Parathyroid adenoma (tissue), 2 donors: ENCODE measurements around the gene PI4K2B.
"Not testable (repeated sequence)": the region's sequence is repeated elsewhere in the genome, so short reads cannot be mapped to it uniquely, and the experiment has no call there.

ENCODE experiments used
- H2AFZ ChIP-seq: fragments of 300-600 bp; sonication (generic); one replicate; pipeline ENCODE4 v1.7.0; 2017; ENCODE audit warnings: antibody characterized with exemption, mild to moderate bottlenecking
- H3K27ac ChIP-seq: fragments of 300-600 bp; sonication (generic); one replicate; pipeline ENCODE4 v1.7.0; 2017
- H3K27me3 ChIP-seq: fragments of 300-600 bp; sonication (generic); one replicate; pipeline ENCODE4 v1.7.0; 2017; ENCODE audit warnings: low read length; ENCODE audit not compliant: control insufficient read depth, insufficient read depth
- H3K36me3 ChIP-seq: fragments of 300-600 bp; sonication (generic); one replicate; pipeline ENCODE4 v1.7.0; 2017; ENCODE audit warnings: low read length; ENCODE audit not compliant: control insufficient read depth, insufficient read depth
- H3K4me1 ChIP-seq: fragments of 300-600 bp; sonication (generic); one replicate; pipeline ENCODE4 v1.7.0; 2017; ENCODE audit warnings: control low read depth
- H3K4me2 ChIP-seq: fragments of 300-600 bp; sonication (generic); one replicate; pipeline ENCODE4 v1.7.0; 2017; ENCODE audit warnings: low read length
- H3K4me3 ChIP-seq: fragments of 300-600 bp; sonication (generic); one replicate; pipeline ENCODE4 v1.7.0; 2017; ENCODE audit warnings: low read depth, low read length
- H3K79me2 ChIP-seq: fragments of 300-600 bp; sonication (generic); one replicate; pipeline ENCODE4 v1.7.0; 2017; ENCODE audit warnings: control low read depth
- H3K9ac ChIP-seq: fragments of 300-600 bp; sonication (generic); one replicate; pipeline ENCODE4 v1.7.0; 2017; ENCODE audit warnings: mild to moderate bottlenecking
- H3K9me3 ChIP-seq: fragments of 300-600 bp; sonication (generic); one replicate; pipeline ENCODE4 v1.7.0; 2017; ENCODE audit warnings: low read length; ENCODE audit not compliant: control insufficient read depth
- TF ChIP-seq, protein P1 (sequence below): fragments of 300-600 bp; sonication (generic); IDR thresholded peaks from one replicate; pipeline ENCODE4 v1.7.0; 2017; ENCODE audit warnings: antibody characterized with exemption, mild to moderate bottlenecking
- donor health status: primary hyperparathyroidism.

PI4K2B gene

DNA sequence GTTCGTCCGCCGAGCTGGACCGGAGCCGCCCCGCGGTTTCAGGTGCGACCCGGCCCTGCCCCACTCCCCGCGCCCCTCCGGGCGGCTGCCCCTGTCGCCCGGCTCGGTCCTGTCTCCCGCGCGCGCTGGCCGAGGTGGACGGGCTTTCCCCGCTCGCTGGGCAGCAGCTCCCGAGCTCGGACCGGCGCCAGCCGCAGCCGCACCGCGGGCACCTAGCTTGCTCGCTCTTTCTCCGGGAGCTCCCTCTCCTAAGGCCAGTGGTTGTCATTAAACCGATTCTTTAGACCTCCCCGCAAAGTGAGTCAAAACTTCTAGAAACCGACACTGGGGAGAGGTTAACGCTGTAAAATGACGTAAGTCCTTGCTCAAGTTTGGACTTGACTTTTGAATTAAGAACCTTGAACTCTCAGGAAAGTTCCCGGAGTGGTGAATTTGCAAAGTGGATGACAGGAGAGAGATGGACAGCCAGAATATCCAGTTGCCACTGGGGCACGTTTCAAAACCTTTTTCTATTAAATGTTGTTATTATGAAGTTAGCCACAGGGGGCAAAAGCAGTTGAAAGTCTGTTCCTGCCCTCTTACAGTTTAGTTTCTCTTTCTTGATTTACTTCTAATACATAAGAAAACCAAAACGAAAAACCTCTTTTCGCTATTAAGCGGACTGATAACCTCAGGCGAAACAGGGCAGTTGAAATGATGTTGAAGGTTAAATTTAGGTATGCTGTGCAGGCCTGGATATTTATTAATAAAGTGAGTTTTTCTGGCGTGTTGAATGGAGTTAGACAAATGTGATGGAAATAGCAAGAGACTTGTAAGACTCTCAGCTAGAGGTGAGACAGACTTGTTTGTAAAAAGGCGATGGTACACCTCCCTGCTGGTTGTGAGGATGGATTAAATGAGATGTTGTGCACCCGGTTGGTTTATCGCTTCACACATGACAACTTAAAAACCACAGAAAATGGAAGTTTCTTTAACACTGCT, 847 bp downstream of the PI4K2B start:
- Histone ChIP-seq H3K27ac (peak overlapping the region; percentile 68), H3K79me2 (peaks cover 10% of the 10 kb centered on the region), H2AFZ (peak overlapping the region; percentile 88), H3K36me3 (no peaks in the 10 kb centered on the region), H3K4me1 (no peaks in the 10 kb centered on the region), H3K27me3 (no peaks in the 10 kb centered on the region), H3K4me3 (peak overlapping the region; percentile 60), H3K9me3 (no peaks in the 10 kb centered on the region), H3K4me2 (peak overlapping the region; percentile 79), H3K9ac (no peak overlapping the region)
- TF ChIP-seq, protein P1, sequence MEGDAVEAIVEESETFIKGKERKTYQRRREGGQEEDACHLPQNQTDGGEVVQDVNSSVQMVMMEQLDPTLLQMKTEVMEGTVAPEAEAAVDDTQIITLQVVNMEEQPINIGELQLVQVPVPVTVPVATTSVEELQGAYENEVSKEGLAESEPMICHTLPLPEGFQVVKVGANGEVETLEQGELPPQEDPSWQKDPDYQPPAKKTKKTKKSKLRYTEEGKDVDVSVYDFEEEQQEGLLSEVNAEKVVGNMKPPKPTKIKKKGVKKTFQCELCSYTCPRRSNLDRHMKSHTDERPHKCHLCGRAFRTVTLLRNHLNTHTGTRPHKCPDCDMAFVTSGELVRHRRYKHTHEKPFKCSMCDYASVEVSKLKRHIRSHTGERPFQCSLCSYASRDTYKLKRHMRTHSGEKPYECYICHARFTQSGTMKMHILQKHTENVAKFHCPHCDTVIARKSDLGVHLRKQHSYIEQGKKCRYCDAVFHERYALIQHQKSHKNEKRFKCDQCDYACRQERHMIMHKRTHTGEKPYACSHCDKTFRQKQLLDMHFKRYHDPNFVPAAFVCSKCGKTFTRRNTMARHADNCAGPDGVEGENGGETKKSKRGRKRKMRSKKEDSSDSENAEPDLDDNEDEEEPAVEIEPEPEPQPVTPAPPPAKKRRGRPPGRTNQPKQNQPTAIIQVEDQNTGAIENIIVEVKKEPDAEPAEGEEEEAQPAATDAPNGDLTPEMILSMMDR = peak; percentile 46

DNA sequence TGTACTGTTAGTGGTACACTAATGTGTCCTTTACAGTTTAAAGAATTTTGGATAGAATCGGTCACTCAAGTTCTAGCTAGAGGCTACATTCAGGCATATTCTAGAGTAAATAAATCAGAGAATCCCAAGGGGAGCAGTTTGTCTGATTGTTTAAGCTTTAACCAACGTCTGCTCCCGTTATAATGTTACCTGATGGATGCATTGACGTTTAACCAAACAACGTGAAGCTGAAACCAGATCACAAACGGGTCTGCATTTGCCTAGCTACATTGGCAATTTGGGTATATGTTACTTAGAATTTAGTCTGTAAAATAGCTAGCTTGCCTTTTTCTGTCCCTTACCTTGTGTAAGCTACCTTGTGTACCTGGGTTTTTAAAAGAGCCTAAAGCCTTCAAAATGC, 1.6 kb downstream of the PI4K2B start:
- H3K4me2 ChIP-seq = peak overlapping the region; percentile 79
- H3K79me2 ChIP-seq = peaks cover 11% of the 10 kb centered on the region
- H3K4me1 ChIP-seq = no peaks in the 10 kb centered on the region
- no peak overlapping the region for H3K27ac ChIP-seq
- H3K27me3 ChIP-seq = no peaks in the 10 kb centered on the region
- TF ChIP-seq, protein P1 = no peak
- peak overlapping the region; percentile 60 for H3K4me3 ChIP-seq
- no peaks in the 10 kb centered on the region for H3K36me3 ChIP-seq
- peak overlapping the region; percentile 88 for H2AFZ ChIP-seq
- no peaks in the 10 kb centered on the region for H3K9me3 ChIP-seq
- H3K9ac ChIP-seq = no peak overlapping the region

DNA sequence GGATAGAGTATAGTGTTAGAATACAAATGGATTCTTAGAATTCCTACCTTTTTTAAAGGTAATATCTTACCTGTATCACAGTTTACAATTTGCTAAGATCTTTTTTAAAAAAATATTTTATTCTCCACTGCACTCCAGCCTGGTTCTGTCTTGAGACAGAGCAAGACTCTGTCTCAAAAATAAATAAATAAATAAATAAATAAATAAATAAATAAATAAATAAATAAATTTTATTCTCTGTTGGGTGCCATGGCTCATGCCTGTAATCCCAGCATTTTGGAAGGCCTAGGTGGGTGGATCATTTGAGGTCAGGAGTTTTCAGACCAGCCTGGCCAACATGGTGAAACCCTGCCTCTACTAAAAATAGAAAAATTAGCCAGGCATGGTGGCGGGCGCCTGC, 2.2 kb downstream of the PI4K2B start:
- not testable (repeated sequence) for H3K27ac ChIP-seq, H3K9me3 ChIP-seq, H3K9ac ChIP-seq, H2AFZ ChIP-seq, H3K4me1 ChIP-seq, H3K36me3 ChIP-seq, H3K4me3 ChIP-seq, H3K4me2 ChIP-seq, H3K27me3 ChIP-seq
- H3K79me2 ChIP-seq = peaks cover 11% of the 10 kb centered on the region

DNA sequence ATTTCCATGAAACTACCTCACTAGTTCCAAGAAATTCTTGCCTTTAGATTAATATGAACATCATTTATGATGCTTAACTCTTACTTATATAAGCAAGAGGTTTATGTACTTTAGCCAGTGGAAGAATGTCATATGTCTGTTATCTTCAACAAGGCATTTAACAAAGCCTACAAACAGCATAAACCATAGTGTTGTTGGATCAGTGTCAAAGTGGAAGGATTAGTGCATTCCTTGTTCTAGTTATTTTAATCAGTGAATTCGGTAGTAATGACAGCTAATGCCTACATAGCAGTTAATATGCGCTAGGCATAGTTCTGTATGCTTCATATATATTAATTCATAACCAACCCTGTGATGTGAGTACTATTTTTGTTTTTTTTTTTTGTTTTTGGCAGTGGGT, 3.1 kb downstream of the PI4K2B start:
- Histone ChIP-seq H3K36me3 (no peaks in the 10 kb centered on the region), H3K27me3 (no peaks in the 10 kb centered on the region), H3K27ac (no peak overlapping the region), H3K9ac (no peak overlapping the region), H3K79me2 (peaks cover 11% of the 10 kb centered on the region), H3K4me2 (no peak overlapping the region), H3K4me1 (no peaks in the 10 kb centered on the region), H3K4me3 (no peak overlapping the region), H3K9me3 (no peaks in the 10 kb centered on the region), H2AFZ (no peak overlapping the region)
- TF ChIP-seq, protein P1 = no peak

DNA sequence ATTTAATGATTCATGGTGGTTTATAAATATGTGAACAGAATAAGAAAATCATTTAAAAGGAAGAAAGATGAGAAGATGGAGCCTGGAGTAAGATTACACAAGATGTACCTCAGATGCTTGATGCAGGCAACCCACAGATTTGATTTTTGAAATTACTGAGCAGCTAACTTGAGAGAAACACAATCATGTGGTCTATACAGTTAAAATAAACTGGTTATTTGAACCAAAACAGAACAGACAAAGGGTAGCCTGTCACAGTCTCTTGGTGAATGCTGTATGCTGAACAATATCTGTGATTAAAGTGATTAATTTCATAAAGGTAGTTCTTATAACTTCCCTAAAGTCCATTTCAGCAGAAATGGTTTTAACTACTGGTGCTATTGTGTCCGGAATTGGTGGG, 4.2 kb downstream of the PI4K2B start:
- peaks cover 11% of the 10 kb centered on the region for H3K79me2 ChIP-seq
- no peaks in the 10 kb centered on the region for H3K36me3 ChIP-seq
- no peak overlapping the region for H3K9ac ChIP-seq
- no peaks in the 10 kb centered on the region for H3K4me1 ChIP-seq
- H3K27me3 ChIP-seq = no peaks in the 10 kb centered on the region
- TF ChIP-seq, protein P1 = no peak
- H3K9me3 ChIP-seq = no peaks in the 10 kb centered on the region
- H3K4me2 ChIP-seq = no peak overlapping the region
- H3K27ac ChIP-seq = no peak overlapping the region
- no peak overlapping the region for H2AFZ ChIP-seq
- H3K4me3 ChIP-seq = no peak overlapping the region

DNA sequence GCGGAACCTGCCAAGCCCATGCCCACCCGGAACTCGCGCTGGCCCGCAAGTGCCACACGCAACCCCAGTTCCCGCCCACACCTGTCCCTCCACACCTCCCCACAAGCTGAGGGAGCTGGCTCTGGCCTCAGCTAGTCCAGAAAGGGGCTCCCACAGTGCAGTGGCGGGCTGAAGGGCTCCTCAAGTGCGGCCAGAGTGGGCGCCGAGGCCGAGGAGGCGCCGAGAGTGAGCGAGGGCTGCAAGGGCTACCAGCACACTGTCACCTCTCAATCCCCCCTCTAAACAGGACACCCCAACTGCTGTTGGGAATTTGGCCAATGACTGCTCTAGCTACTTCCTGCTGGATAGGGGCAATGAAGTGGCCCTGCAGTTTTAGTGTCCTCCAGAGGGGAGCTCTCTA, 5.7 kb downstream of the PI4K2B start:
- H3K4me1 ChIP-seq, H3K36me3 ChIP-seq, H3K27ac ChIP-seq, H3K4me3 ChIP-seq, H3K9ac ChIP-seq, H3K9me3 ChIP-seq, H2AFZ ChIP-seq, H3K27me3 ChIP-seq, H3K4me2 ChIP-seq: not testable (repeated sequence)
- peaks cover 11% of the 10 kb centered on the region for H3K79me2 ChIP-seq

DNA sequence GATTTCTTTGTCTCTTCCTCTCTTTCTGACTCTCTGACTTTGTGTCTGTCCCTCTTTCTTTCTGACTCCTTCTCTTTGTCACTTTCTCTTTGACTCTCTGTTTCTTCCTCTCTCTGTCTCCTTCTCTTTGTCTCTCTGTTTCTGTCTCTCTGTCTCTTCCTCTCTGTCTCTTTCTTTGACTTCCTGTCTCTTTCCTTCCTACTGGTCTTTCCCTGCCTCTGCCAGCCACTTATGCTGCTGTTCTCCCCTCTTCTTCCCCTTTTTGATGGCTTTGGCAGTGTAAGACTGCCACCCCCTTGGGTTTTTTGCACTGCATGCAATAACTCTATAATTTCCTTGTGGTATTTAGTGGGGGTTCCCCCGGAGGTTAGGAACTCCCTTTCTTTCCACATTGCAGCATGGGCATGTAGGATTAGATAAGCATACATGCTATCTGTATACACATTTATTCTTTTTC, 6.9 kb downstream of the PI4K2B start:
- not testable (repeated sequence) for H3K36me3 ChIP-seq, H3K27ac ChIP-seq, H3K4me1 ChIP-seq, H3K9me3 ChIP-seq, H3K9ac ChIP-seq, H2AFZ ChIP-seq, H3K27me3 ChIP-seq, H3K4me3 ChIP-seq, H3K4me2 ChIP-seq
- peaks cover 11% of the 10 kb centered on the region for H3K79me2 ChIP-seq
